AG10803 (cell line): ENCODE measurements around the gene CCDC60.

Experiments used
- DNase-seq: peaks from one replicate; pipeline ENCODE4 v3.0.0; 2010; ENCODE audit warnings: low read depth
- H3K4me3 ChIP-seq: 2 replicates; pipeline ENCODE4 v1.5.1; 2011; ENCODE audit warnings: mild to moderate bottlenecking, low read length, control low read depth
- CTCF ChIP-seq: conservative IDR thresholded peaks from 2 replicates; pipeline ENCODE4 v1.5.1; 2011; ENCODE audit warnings: mild to moderate bottlenecking, low read length, control low read depth, inconsistent platforms

CCDC60 gene

GRCh38 chr12:119363037-119363436 lies 28.5 kb downstream of the CCDC60 start:
- H3K4me3 ChIP-seq: no peak overlapping the region
- no peak for DNase-seq
- TF ChIP-seq CTCF: no peak

- TF ChIP-seq CTCF: no peak
- DNase-seq: no peak
- H3K4me3 ChIP-seq: no peak overlapping the region
Observed at GRCh38 chr12:119363490-119363889, 29.0 kb downstream of the CCDC60 start.

- no peak overlapping the region for H3K4me3 ChIP-seq
- TF ChIP-seq CTCF: no peak
- DNase-seq: no peak
Observed at GRCh38 chr12:119365451-119365850, 30.9 kb downstream of the CCDC60 start.

- no peak for TF ChIP-seq CTCF
- no peak for DNase-seq
- H3K4me3 ChIP-seq: no peak overlapping the region
Observed at GRCh38 chr12:119366007-119366406, 31.5 kb downstream of the CCDC60 start.

GRCh38 chr12:119369161-119369560 lies 34.6 kb downstream of the CCDC60 start:
- DNase-seq: no peak
- TF ChIP-seq CTCF: no peak
- no peak overlapping the region for H3K4me3 ChIP-seq

- TF ChIP-seq CTCF: no peak
- no peak overlapping the region for H3K4me3 ChIP-seq
- no peak for DNase-seq
Observed at GRCh38 chr12:119369907-119370546, 35.5 kb downstream of the CCDC60 start.

GRCh38 chr12:119372540-119372939 lies 38.0 kb downstream of the CCDC60 start:
- no peak for DNase-seq
- no peak overlapping the region for H3K4me3 ChIP-seq
- no peak for TF ChIP-seq CTCF
